22Rv1 (cell line): ENCODE measurements around the gene OTUD5.

Experiments
- ZFX ChIP-seq: fragments of 450-650 bp; IDR thresholded peaks from 2 replicates; pipeline ENCODE4 v1.6.1; 2017; ENCODE audit warnings: antibody characterized with exemption, borderline replicate concordance
- TF ChIP-seq, protein P1 (sequence below): fragments of 450-650 bp; IDR thresholded peaks from 2 replicates; pipeline ENCODE4 v1.5.1; 2017; ENCODE audit warnings: mild to moderate bottlenecking

DNA sequence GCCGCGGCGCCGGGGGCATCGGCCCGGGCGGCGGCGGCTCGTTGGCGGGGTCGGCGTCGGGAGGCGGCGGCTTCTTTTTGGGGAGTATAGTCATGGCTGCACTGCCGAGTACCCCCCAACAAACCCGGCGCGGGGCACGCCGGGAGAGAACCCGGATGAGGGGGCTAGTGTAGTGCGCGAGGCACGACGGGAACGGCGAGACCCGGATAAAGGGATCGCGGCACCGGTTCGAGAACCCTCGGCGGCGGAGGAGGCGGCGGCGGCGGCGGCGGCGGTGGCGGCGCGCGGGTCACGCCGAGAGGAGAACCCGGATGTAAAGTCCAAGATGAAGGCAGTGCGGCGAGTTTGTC lies at the start of gene OTUD5:
- TF ChIP-seq, protein P1, sequence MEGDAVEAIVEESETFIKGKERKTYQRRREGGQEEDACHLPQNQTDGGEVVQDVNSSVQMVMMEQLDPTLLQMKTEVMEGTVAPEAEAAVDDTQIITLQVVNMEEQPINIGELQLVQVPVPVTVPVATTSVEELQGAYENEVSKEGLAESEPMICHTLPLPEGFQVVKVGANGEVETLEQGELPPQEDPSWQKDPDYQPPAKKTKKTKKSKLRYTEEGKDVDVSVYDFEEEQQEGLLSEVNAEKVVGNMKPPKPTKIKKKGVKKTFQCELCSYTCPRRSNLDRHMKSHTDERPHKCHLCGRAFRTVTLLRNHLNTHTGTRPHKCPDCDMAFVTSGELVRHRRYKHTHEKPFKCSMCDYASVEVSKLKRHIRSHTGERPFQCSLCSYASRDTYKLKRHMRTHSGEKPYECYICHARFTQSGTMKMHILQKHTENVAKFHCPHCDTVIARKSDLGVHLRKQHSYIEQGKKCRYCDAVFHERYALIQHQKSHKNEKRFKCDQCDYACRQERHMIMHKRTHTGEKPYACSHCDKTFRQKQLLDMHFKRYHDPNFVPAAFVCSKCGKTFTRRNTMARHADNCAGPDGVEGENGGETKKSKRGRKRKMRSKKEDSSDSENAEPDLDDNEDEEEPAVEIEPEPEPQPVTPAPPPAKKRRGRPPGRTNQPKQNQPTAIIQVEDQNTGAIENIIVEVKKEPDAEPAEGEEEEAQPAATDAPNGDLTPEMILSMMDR: no peak
- TF ChIP-seq ZFX: no peak
